Astrocyte (in vitro differentiated cells and primary cell): ENCODE measurements around the gene ABTB2. TPM values are rescaled to one million over a fixed set of nuclear protein-coding genes. Genes with fewer than 3 reads are reported as not detected.

Experiments used
- DNase-seq: peaks from one replicate; pipeline ENCODE4 v3.0.0-alpha.2; 2010; ENCODE audit warnings: low read depth
- FAIRE-seq: peaks from 2 replicates; lab custom pipeline; 2011; peaks lifted over from hg19 to GRCh38; lab: Jason Lieb, UNC
- H2AFZ ChIP-seq: 2 replicates; pipeline ENCODE4 v1.6.0; 2012; ENCODE audit warnings: low read depth, low read length, inconsistent platforms
- H3K27ac ChIP-seq: 2 replicates; pipeline ENCODE4 v1.5.1; 2011; ENCODE audit warnings: low read depth, low read length, inconsistent platforms
- H3K27me3 ChIP-seq: 2 replicates; pipeline ENCODE4 v1.6.0; 2011; ENCODE audit warnings: low read length, inconsistent platforms; ENCODE audit not compliant: insufficient read depth
- H3K36me3 ChIP-seq: 2 replicates; pipeline ENCODE4 v1.5.1; 2011; ENCODE audit warnings: low read length, inconsistent platforms; ENCODE audit not compliant: insufficient read depth
- H3K4me1 ChIP-seq: 2 replicates; pipeline ENCODE4 v1.5.1; 2011; ENCODE audit warnings: low read length, inconsistent platforms; ENCODE audit not compliant: insufficient read depth
- H3K4me2 ChIP-seq: 2 replicates; pipeline ENCODE4 v1.6.0; 2012; ENCODE audit warnings: low read length, inconsistent platforms
- H3K4me3 ChIP-seq: 2 replicates; pipeline ENCODE4 v1.5.1; 2011; ENCODE audit warnings: low read depth, mild to moderate bottlenecking, low read length, inconsistent platforms; ENCODE audit not compliant: insufficient read depth
- H3K79me2 ChIP-seq: 2 replicates; pipeline ENCODE4 v1.6.0; 2012; ENCODE audit warnings: mild to moderate bottlenecking, low read length, inconsistent platforms; ENCODE audit not compliant: insufficient read depth
- H3K9ac ChIP-seq: 2 replicates; pipeline ENCODE4 v1.6.0; 2012; ENCODE audit warnings: mild to moderate bottlenecking, low read length, inconsistent platforms
- H3K9me3 ChIP-seq: 2 replicates; pipeline ENCODE4 v1.5.1; 2012; ENCODE audit warnings: low read depth, mild to moderate bottlenecking, low read length, inconsistent platforms; ENCODE audit not compliant: insufficient read depth
- H4K20me1 ChIP-seq: 2 replicates; pipeline ENCODE4 v1.6.0; 2012; ENCODE audit warnings: low read length, inconsistent platforms; ENCODE audit not compliant: insufficient read depth
- H3K27ac Mint-ChIP-seq: one replicate; pipeline ENCODE4 v1.8.0; 2021; ENCODE audit warnings: mild to moderate bottlenecking, mixed read lengths; ENCODE audit not compliant: unreplicated experiment
- H3K27me3 Mint-ChIP-seq: one replicate; pipeline ENCODE4 v1.8.0; 2021; ENCODE audit warnings: low read depth, mixed read lengths; ENCODE audit not compliant: unreplicated experiment
- H3K36me3 Mint-ChIP-seq: one replicate; pipeline ENCODE4 v1.8.0; 2021; ENCODE audit warnings: low read depth, mixed read lengths; ENCODE audit not compliant: unreplicated experiment
- H3K4me1 Mint-ChIP-seq: one replicate; pipeline ENCODE4 v1.8.0; 2021; ENCODE audit warnings: low read depth, mixed read lengths; ENCODE audit not compliant: unreplicated experiment
- H3K4me3 Mint-ChIP-seq: one replicate; pipeline ENCODE4 v1.8.0; 2021; ENCODE audit warnings: mild to moderate bottlenecking, moderate library complexity, mixed read lengths; ENCODE audit not compliant: unreplicated experiment
- H3K9me3 Mint-ChIP-seq: one replicate; pipeline ENCODE4 v1.8.0; 2021; ENCODE audit warnings: mild to moderate bottlenecking, mixed read lengths; ENCODE audit not compliant: unreplicated experiment
- CTCF ChIP-seq: IDR thresholded peaks from 2 replicates; pipeline ENCODE4 v1.5.1; 2011; ENCODE audit warnings: low read depth, mild to moderate bottlenecking, inconsistent platforms, low read length, moderate library complexity; ENCODE audit not compliant: insufficient read depth
- EZH2 ChIP-seq: IDR thresholded peaks from 2 replicates; pipeline ENCODE4 v1.6.1; 2012; ENCODE audit warnings: mild to moderate bottlenecking, low read length, inconsistent platforms; ENCODE audit not compliant: insufficient read depth
- total RNA-seq: library from RNA; stranded (reverse); gene quantifications from 2 replicates; pipeline ENCODE4 v1.2.1, GENCODE V29; 2021

Gene ABTB2
- total RNA-seq, 1 donor from 2014 or later, result 14.1 TPM

GRCh38 chr11:34298871-34299270 is 58.9 kb downstream of the ABTB2 start:
- H3K4me1 Mint-ChIP-seq, result peaks cover 46% of the 10 kb centered on the region
- Histone ChIP-seq H3K36me3 (no peaks in the 10 kb centered on the region), H3K27ac (no peak overlapping the region), H3K4me1 (peaks cover 40% of the 10 kb centered on the region), H4K20me1 (peaks cover 22% of the 10 kb centered on the region), H3K4me3 (no peak overlapping the region), H3K27me3 (no peaks in the 10 kb centered on the region), H3K9me3 (no peaks in the 10 kb centered on the region), H2AFZ (no peak overlapping the region), H3K4me2 (peak overlapping the region; percentile 54), H3K79me2 (peaks cover 7% of the 10 kb centered on the region), H3K9ac (no peak overlapping the region)
- no peaks in the 10 kb centered on the region for H3K27me3 Mint-ChIP-seq
- H3K9me3 Mint-ChIP-seq, result no peaks in the 10 kb centered on the region
- H3K36me3 Mint-ChIP-seq, result peaks cover 2% of the 10 kb centered on the region
- FAIRE-seq, result no peak
- H3K4me3 Mint-ChIP-seq, result no peak overlapping the region
- H3K27ac Mint-ChIP-seq, result no peak overlapping the region
- no peak for DNase-seq
- no peak for TF ChIP-seq CTCF
- no peak for TF ChIP-seq EZH2

- H3K4me3 Mint-ChIP-seq, result no peak overlapping the region
Observed at GRCh38 chr11:34296412-34296811, 61.4 kb downstream of the ABTB2 start.

More at GRCh38 chr11:34296412-34296811, 61.4 kb downstream of the ABTB2 start:
- Mint-ChIP-seq H3K27ac (no peak overlapping the region), H3K4me1 (peaks cover 26% of the 10 kb centered on the region), H3K27me3 (no peaks in the 10 kb centered on the region), H3K9me3 (no peaks in the 10 kb centered on the region), H3K36me3 (peaks cover 2% of the 10 kb centered on the region)
- H3K4me3 ChIP-seq, result no peak overlapping the region
- no peak for TF ChIP-seq EZH2
- no peak for TF ChIP-seq CTCF
- H3K27ac ChIP-seq, result no peak overlapping the region
- H3K4me1 ChIP-seq, result peaks cover 22% of the 10 kb centered on the region
- H3K27me3 ChIP-seq, result no peaks in the 10 kb centered on the region
- no peaks in the 10 kb centered on the region for H3K36me3 ChIP-seq
- no peak overlapping the region for H3K9ac ChIP-seq
- no peak overlapping the region for H2AFZ ChIP-seq
- peaks cover 7% of the 10 kb centered on the region for H3K79me2 ChIP-seq
- DNase-seq (no peak), FAIRE-seq (no peak)
- H3K9me3 ChIP-seq, result no peaks in the 10 kb centered on the region
- H4K20me1 ChIP-seq, result peaks cover 27% of the 10 kb centered on the region
- no peak overlapping the region for H3K4me2 ChIP-seq
